Panc1 (cell line): Measurements from ENCODE around the gene TK2. TPM values are rescaled to one million over a fixed set of nuclear protein-coding genes. Genes with fewer than 3 reads are reported as not detected.
A peak's percentile ranks its signal among the peaks of the same experiment; 100 is the strongest.

ENCODE experiments used
- ATAC-seq: fragments of 200-7000 bp; cut with Tn5 transposase; 2 replicates; pipeline ENCODE4 v1.9.1; 2020; ENCODE audit warnings: mild to moderate bottlenecking, moderate library complexity
- BruUV-seq: library from RNA; stranded (reverse); fragments of 400-500 nt; replicated peaks from 2 replicates; lab custom pipeline; 2021; lab: Mats Ljungman, UMichigan
- CTCF ChIA-PET: fragments of 300-600 bp; sonication (Branson Sonifier 250); formaldehyde crosslinking; loops from one replicate; lab custom pipeline; 2022; ENCODE audit warnings: antibody characterized with exemption; lab: Charles Lee
- POLR2A ChIA-PET: fragments of 300-600 bp; sonication (Branson Sonifier 250); formaldehyde crosslinking; loops from one replicate; lab custom pipeline; 2022; ENCODE audit warnings: antibody characterized with exemption; lab: Charles Lee
- DNase-seq: peaks from one replicate; pipeline ENCODE4 v3.0.0-alpha.2; 2010; ENCODE audit warnings: low read depth, low spot score
- H3K27ac ChIP-seq: 2 replicates; pipeline ENCODE4 v1.5.1; 2011; ENCODE audit warnings: mild to moderate bottlenecking, low read length, inconsistent platforms
- H3K27me3 ChIP-seq: fragments of 200-500 bp; sonication (Bioruptor generic); 2 replicates; pipeline ENCODE4 v1.6.0; 2014; ENCODE audit warnings: low read length, inconsistent platforms; ENCODE audit not compliant: control insufficient read depth, insufficient read depth
- H3K36me3 ChIP-seq: fragments of 200-500 bp; sonication (Bioruptor generic); 2 replicates; pipeline ENCODE4 v1.5.1; 2014; ENCODE audit warnings: inconsistent platforms, mild to moderate bottlenecking, low read length, moderate library complexity; ENCODE audit not compliant: control insufficient read depth, insufficient read depth
- H3K4me1 ChIP-seq: 2 replicates; pipeline ENCODE4 v1.5.1; 2011; ENCODE audit warnings: inconsistent platforms, mild to moderate bottlenecking, low read length, moderate library complexity; ENCODE audit not compliant: control insufficient read depth, insufficient read depth
- H3K4me3 ChIP-seq, 2 experiments: 2 replicates each; pipeline ENCODE4 v1.5.1; 2011 to 2012; ENCODE audit warnings: low read depth in 2 of 2, low read length in 2 of 2, mild to moderate bottlenecking in 2 of 2, inconsistent platforms in 1 of 2, moderate library complexity in 1 of 2
- H3K9me3 ChIP-seq: fragments of 200-500 bp; sonication (Bioruptor generic); 2 replicates; pipeline ENCODE4 v1.5.1; 2014; ENCODE audit warnings: low read depth, mild to moderate bottlenecking, inconsistent platforms, low read length, moderate library complexity; ENCODE audit not compliant: control insufficient read depth, insufficient read depth
- POLR2AphosphoS5 ChIP-seq: IDR thresholded peaks from 2 replicates; pipeline ENCODE4 v1.6.1; 2012; ENCODE audit warnings: mild to moderate bottlenecking, low read depth, low read length, moderate library complexity
- SIN3A ChIP-seq: IDR thresholded peaks from 2 replicates; pipeline ENCODE4 v1.6.1; 2012; ENCODE audit warnings: low read depth, mild to moderate bottlenecking, low read length, moderate library complexity, borderline replicate concordance; ENCODE audit not compliant: insufficient read depth
- TCF7L2 ChIP-seq: IDR thresholded peaks from 2 replicates; pipeline ENCODE4 v1.6.1; 2011; ENCODE audit warnings: mild to moderate bottlenecking, low read depth, low read length, inconsistent platforms
- in situ Hi-C: cut with HindIII; loops from 2 replicates; pipeline ENCODE4 v1.10.0; 2016; ENCODE audit warnings: low sequenced_read_pairs, low pct_unique_long_range_greater_than_20kb
- intact Hi-C: fragments of 100-400 bp; cut with micrococcal nuclease; formaldehyde crosslinking; loops from one replicate; pipeline ENCODE4 v1.10.0; 2022; ENCODE audit not compliant: unreplicated experiment
- total RNA-seq: library from RNA; stranded (reverse); gene quantifications from one replicate; pipeline ENCODE4 v1.2.1, GENCODE V29; 2021; ENCODE audit not compliant: unreplicated experiment
- TF ChIP-seq, protein P1 (sequence below): fragments of 450-650 bp; IDR thresholded peaks from 2 replicates; pipeline ENCODE4 v1.5.1; 2017; ENCODE audit warnings: mild to moderate bottlenecking
- TF ChIP-seq, protein P2 (sequence below), 2 experiments: IDR thresholded peaks; 2 replicates each; pipeline ENCODE4 v1.6.1; 2011 to 2012; ENCODE audit warnings: low read depth in 2 of 2, control low read depth in 1 of 2, low read length in 1 of 2, mild to moderate bottlenecking in 1 of 2, moderate library complexity in 1 of 2; ENCODE audit not compliant: insufficient read depth in 1 of 2

The TK2 gene
- total RNA-seq, 1 experiment from 2014 or later: 17.1 TPM

DNA sequence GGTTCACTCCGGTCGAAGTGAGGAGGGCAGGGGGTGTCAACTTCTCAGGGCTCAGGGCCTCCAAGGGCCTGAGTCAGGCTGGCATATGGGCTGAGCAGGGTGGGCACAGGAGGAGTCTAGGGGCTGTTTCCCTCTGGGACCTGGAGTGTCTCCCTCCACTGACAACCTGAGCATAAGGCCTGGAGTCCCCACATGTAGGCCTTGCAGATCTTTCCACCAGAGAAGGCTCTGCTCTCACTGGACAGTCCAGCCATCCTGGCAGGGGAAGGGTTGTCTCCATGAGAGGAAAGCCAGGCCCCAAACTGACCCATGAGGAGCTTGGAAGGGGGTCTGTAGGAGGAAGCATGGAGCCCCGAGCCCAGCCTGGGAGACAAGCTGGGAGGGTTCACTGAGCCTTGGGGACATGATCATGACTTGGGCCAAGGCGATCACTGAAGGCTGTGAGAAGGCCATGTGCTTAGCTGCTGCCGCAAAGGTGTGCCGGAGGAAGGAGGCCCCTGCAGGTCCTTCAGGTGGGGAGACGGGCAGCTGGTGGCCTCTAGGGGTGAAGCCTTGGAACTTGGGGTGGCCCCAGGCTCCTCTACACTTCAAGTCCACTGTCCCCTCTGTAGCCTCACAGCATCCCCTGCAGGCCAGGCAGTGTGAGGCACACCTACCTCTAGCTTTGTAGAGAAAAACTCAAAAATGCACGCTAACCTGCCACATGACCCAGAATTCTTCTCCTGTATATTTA is 39.2 kb upstream of the TK2 start:
- intact Hi-C loops (no loop called here), in situ Hi-C loops (no loop called here)
- DNase-seq: no peak
- ChIA-PET POLR2A (no interaction called here), CTCF (interaction anchor here (0.6 to 0.8 kb wide), 2 partner anchors 19 to 194 kb away, joined by 3 to 4 read pairs; no protein-coding TSS in a partner anchor)
- BruUV-seq: no TSS peak
- Histone ChIP-seq H3K9me3 (no peaks in the 10 kb centered on the region), H3K4me1 (no peaks in the 10 kb centered on the region), H3K27ac (no peak overlapping the region), H3K4me3 (no peak overlapping the region), H3K27me3 (no peaks in the 10 kb centered on the region), H3K36me3 (no peaks in the 10 kb centered on the region)
- no peak for TF ChIP-seq POLR2AphosphoS5
- TF ChIP-seq, protein P1, sequence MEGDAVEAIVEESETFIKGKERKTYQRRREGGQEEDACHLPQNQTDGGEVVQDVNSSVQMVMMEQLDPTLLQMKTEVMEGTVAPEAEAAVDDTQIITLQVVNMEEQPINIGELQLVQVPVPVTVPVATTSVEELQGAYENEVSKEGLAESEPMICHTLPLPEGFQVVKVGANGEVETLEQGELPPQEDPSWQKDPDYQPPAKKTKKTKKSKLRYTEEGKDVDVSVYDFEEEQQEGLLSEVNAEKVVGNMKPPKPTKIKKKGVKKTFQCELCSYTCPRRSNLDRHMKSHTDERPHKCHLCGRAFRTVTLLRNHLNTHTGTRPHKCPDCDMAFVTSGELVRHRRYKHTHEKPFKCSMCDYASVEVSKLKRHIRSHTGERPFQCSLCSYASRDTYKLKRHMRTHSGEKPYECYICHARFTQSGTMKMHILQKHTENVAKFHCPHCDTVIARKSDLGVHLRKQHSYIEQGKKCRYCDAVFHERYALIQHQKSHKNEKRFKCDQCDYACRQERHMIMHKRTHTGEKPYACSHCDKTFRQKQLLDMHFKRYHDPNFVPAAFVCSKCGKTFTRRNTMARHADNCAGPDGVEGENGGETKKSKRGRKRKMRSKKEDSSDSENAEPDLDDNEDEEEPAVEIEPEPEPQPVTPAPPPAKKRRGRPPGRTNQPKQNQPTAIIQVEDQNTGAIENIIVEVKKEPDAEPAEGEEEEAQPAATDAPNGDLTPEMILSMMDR: peak; percentile 73
- ATAC-seq: peak; percentile 78

DNA sequence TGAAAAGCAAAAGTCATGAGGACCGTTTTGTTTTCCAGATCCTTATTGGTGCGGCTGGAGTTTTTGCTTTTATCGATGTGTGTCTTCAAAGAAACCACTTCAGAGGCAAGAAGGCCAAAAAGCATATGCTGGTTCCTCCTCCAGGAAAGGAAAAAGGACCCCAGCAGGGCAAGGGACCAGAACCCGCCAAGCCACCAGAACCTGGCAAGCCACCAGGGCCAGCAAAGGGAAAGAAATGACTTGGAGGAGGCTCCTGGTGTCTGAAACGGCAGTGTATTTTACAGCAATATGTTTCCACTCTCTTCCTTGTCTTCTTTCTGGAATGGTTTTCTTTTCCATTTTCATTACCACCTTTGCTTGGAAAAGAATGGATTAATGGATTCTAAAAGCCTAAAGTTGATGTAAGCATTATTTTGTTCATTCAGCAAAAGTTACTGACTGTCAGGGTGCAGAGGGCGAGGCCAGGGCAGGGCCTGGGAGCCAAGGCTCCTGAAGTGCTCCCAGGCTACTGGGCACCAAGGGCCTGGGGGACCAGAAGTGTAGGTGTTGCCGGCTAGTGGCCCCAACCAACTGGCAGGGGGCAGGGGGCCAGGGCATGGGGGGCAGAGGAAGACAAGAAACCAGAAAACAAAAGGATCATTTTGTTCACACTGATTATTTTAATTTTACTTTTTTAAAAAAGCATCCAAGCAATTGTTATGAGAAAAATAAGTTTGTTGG is 38.1 kb upstream of the TK2 start:
- no peaks in the 10 kb centered on the region for H3K36me3 ChIP-seq
- no peak overlapping the region for H3K27ac ChIP-seq
- no TSS peak for BruUV-seq
- ChIA-PET POLR2A (no interaction called here), CTCF (no interaction called here)
- H3K27me3 ChIP-seq: no peaks in the 10 kb centered on the region
- H3K9me3 ChIP-seq: no peaks in the 10 kb centered on the region
- intact Hi-C loops (no loop called here), in situ Hi-C loops (no loop called here)
- ATAC-seq (no peak), DNase-seq (no peak)
- no peak overlapping the region for H3K4me3 ChIP-seq
- H3K4me1 ChIP-seq: no peaks in the 10 kb centered on the region
- TF ChIP-seq TCF7L2: no peak
- TF ChIP-seq, protein P2, sequence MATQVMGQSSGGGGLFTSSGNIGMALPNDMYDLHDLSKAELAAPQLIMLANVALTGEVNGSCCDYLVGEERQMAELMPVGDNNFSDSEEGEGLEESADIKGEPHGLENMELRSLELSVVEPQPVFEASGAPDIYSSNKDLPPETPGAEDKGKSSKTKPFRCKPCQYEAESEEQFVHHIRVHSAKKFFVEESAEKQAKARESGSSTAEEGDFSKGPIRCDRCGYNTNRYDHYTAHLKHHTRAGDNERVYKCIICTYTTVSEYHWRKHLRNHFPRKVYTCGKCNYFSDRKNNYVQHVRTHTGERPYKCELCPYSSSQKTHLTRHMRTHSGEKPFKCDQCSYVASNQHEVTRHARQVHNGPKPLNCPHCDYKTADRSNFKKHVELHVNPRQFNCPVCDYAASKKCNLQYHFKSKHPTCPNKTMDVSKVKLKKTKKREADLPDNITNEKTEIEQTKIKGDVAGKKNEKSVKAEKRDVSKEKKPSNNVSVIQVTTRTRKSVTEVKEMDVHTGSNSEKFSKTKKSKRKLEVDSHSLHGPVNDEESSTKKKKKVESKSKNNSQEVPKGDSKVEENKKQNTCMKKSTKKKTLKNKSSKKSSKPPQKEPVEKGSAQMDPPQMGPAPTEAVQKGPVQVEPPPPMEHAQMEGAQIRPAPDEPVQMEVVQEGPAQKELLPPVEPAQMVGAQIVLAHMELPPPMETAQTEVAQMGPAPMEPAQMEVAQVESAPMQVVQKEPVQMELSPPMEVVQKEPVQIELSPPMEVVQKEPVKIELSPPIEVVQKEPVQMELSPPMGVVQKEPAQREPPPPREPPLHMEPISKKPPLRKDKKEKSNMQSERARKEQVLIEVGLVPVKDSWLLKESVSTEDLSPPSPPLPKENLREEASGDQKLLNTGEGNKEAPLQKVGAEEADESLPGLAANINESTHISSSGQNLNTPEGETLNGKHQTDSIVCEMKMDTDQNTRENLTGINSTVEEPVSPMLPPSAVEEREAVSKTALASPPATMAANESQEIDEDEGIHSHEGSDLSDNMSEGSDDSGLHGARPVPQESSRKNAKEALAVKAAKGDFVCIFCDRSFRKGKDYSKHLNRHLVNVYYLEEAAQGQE (IDR thresholded peaks at IDR 0.05; ENCODE audit: insufficient read depth in 1 of 2, low read depth in 2 of 2, low read length in 1 of 2): no peak
- TF ChIP-seq, protein P1: no peak
- no peak for TF ChIP-seq POLR2AphosphoS5
- TF ChIP-seq SIN3A: no peak
